ENCODE measurements around the gene EFTUD2. TPM values are rescaled to one million over a fixed set of nuclear protein-coding genes. Genes with fewer than 3 reads are reported as not detected.
A peak's percentile ranks its signal among the peaks of the same experiment; 100 is the strongest.

The EFTUD2 gene
- total RNA-seq, 2 experiments from 2014 or later = 207 to 208 TPM

DNA sequence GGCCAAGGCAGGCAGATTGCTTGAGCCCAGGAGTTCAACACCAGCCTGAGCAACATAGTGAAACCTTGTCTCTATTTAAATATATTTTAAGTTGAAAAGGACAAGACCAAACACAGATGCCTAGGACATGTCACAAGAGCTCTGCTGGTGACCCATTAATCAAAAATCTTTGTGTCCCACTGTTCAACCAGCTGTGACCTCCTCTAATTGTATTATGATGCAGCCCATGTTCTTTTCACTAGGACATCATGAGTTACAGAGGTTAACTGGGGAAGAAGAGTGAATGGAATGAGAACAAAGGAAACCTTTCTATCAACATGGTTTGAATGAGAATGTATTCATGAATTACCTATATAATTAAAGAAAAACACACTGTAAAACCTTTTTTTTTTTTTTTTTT lies 7.0 kb downstream of the EFTUD2 start:
- TF ChIP-seq, protein P1, sequence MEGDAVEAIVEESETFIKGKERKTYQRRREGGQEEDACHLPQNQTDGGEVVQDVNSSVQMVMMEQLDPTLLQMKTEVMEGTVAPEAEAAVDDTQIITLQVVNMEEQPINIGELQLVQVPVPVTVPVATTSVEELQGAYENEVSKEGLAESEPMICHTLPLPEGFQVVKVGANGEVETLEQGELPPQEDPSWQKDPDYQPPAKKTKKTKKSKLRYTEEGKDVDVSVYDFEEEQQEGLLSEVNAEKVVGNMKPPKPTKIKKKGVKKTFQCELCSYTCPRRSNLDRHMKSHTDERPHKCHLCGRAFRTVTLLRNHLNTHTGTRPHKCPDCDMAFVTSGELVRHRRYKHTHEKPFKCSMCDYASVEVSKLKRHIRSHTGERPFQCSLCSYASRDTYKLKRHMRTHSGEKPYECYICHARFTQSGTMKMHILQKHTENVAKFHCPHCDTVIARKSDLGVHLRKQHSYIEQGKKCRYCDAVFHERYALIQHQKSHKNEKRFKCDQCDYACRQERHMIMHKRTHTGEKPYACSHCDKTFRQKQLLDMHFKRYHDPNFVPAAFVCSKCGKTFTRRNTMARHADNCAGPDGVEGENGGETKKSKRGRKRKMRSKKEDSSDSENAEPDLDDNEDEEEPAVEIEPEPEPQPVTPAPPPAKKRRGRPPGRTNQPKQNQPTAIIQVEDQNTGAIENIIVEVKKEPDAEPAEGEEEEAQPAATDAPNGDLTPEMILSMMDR (IDR thresholded peaks at IDR 0.05) = no peak
- peaks cover 21% of the 10 kb centered on the region for H3K4me1 Mint-ChIP-seq (ENCODE audit: low read depth)
- no peak for DNase-seq
- peaks cover 21% of the 10 kb centered on the region for H3K36me3 Mint-ChIP-seq (ENCODE audit: low read depth)
- no peak overlapping the region for H3K27ac Mint-ChIP-seq
- ATAC-seq = no peak
- ChIA-PET CTCF (interaction anchor here (0.7 kb wide), 1 partner anchor 129 kb away, joined by 3 read pairs; no protein-coding TSS in a partner anchor), POLR2A (interaction anchor here (0.7 to 1.4 kb wide), 2 partner anchors 11 to 109 kb away, joined by 3 to 4 read pairs; no protein-coding TSS in a partner anchor)
- intact Hi-C loops (cut with micrococcal nuclease) = no loop called here
- H3K9me3 Mint-ChIP-seq = no peaks in the 10 kb centered on the region
- no peak overlapping the region for H3K4me3 Mint-ChIP-seq
- no peaks in the 10 kb centered on the region for H3K27me3 Mint-ChIP-seq

DNA sequence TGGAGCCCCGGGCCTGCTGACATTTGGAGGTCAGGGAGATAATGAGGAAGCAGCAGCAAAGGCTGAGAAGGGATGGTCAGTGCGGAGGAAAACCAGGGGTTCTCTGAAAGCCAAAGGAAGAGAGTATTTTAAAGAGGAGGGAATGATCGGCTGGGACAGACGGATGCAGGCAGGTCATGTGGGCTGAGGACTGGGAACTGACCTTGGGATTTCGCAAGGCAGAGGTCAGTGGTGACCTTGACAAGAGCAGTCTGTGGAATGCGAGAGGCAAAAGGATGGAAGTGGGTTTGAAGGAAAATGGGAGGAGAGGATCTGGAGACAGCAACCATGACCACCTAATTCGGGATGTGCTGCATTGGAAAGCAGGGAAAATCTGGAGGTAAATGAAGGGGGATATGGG lies 10.2 kb downstream of the EFTUD2 start:
- no peak for DNase-seq

DNA sequence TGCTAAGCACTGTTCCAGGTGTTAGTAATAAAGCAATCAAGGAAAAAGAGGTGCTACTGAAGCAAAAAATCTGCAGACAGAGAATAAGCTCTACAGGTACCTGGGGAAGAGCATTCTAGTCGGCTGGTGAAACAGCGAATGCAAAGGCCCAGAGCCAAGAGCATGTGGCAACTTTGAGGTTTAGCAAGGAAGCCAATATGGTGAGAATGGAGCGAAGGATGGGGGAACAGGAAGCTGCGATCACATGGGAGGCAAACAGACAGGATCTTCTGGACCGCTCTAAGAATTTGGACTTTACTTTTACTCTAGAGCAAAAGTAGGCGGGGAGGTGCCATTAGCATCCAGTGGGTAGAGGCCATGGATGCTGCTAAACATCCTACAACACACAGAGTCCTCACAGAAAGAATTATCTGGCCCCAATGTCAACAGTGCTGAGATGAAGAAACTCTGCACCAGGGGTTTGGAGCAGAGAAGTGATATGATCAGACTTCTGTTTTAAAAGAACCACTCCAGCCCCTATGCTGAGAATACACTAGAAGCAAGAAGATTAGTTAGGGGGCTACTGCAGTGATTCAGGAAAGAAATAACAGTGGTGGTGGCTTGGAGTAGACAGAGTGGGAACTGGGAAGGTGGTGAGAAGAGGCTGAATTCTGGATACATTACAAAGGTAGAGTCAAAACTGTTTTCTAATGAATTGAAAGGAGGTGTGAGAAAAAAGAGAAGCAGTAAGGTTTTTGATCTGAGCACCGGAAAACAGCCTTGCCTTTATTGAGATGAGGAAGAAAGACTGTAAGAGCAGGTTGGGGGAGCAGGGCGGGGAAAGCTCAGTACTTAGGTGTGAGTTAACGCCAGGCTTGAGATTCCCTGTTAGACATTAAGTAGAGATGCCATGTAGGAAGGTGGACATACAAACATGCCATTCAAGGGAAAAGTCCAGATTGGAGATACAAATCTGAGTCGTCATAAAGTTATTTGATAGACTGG lies 11.0 kb downstream of the EFTUD2 start:
- ATAC-seq (peak; percentile 42), DNase-seq (peak; percentile 17)
- H3K36me3 Mint-ChIP-seq (ENCODE audit: low read depth) = peaks cover 28% of the 10 kb centered on the region
- no peak overlapping the region for H3K4me3 Mint-ChIP-seq
- intact Hi-C loops (cut with micrococcal nuclease) = no loop called here
- TF ChIP-seq, protein P1 (IDR thresholded peaks at IDR 0.05) = no peak
- H3K27ac Mint-ChIP-seq = no peak overlapping the region
- ChIA-PET CTCF (interaction anchor here (0.7 kb wide), 1 partner anchor 8 kb away, joined by 3 read pairs; no protein-coding TSS in a partner anchor), POLR2A (interaction anchor here (0.7 kb wide), 1 partner anchor 11 kb away, joined by 3 read pairs; no protein-coding TSS in a partner anchor)
- peaks cover 19% of the 10 kb centered on the region for H3K4me1 Mint-ChIP-seq (ENCODE audit: low read depth)
- no peaks in the 10 kb centered on the region for H3K9me3 Mint-ChIP-seq
- H3K27me3 Mint-ChIP-seq = no peaks in the 10 kb centered on the region

More for the DNA sequence above, 10.2 kb downstream of the EFTUD2 start:
- Mint-ChIP-seq H3K36me3 (ENCODE audit: low read depth) (peaks cover 25% of the 10 kb centered on the region), H3K27me3 (no peaks in the 10 kb centered on the region), H3K4me1 (ENCODE audit: low read depth) (peaks cover 19% of the 10 kb centered on the region), H3K4me3 (no peak overlapping the region), H3K27ac (no peak overlapping the region), H3K9me3 (no peaks in the 10 kb centered on the region)
- ChIA-PET POLR2A (no interaction called here), CTCF (interaction anchor here (0.6 to 1.0 kb wide), 3 partner anchors 9 to 14 kb away, joined by 3 read pairs; a partner anchor contains a TSS)
- TF ChIP-seq, protein P1 (IDR thresholded peaks at IDR 0.05) = no peak
- ATAC-seq = no peak
- intact Hi-C loops (cut with micrococcal nuclease) = no loop called here

DNA sequence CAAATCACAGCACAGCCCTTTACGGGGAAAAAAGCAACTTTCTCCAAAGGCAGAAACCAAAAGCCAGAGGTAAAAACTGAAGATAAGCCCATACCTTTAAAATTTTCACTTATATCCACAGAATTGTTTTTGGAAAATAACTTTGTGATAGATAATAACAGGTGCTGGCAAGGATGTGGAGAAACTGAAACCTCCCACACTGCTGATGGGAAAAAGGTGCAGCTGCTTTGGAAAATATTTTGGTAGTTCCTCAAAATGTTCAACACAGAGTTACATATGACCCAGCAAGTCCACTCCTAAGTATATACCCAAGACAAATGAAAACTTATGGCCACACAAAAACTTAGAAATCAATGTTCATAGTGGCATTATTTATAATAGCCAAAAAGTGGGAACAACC lies 12.2 kb downstream of the EFTUD2 start:
- ATAC-seq = no peak
- intact Hi-C loops (cut with micrococcal nuclease) = no loop called here
- POLR2A ChIA-PET = no interaction called here

More for the DNA sequence above, 12.2 kb downstream of the EFTUD2 start:
- no peak for DNase-seq
- CTCF ChIA-PET = interaction anchor here (1.4 kb wide), 1 partner anchor 13 kb away, joined by 3 read pairs; no protein-coding TSS in a partner anchor
- TF ChIP-seq, protein P1 (IDR thresholded peaks at IDR 0.05) = no peak
- Mint-ChIP-seq H3K4me3 (no peak overlapping the region), H3K9me3 (no peaks in the 10 kb centered on the region), H3K27ac (no peak overlapping the region), H3K27me3 (no peaks in the 10 kb centered on the region), H3K4me1 (ENCODE audit: low read depth) (peaks cover 19% of the 10 kb centered on the region), H3K36me3 (ENCODE audit: low read depth) (peaks cover 34% of the 10 kb centered on the region)
